ENCODE data around the gene P2RY13.
A peak's percentile ranks its signal among the peaks of the same experiment; 100 is the strongest.

Gene P2RY13

DNA sequence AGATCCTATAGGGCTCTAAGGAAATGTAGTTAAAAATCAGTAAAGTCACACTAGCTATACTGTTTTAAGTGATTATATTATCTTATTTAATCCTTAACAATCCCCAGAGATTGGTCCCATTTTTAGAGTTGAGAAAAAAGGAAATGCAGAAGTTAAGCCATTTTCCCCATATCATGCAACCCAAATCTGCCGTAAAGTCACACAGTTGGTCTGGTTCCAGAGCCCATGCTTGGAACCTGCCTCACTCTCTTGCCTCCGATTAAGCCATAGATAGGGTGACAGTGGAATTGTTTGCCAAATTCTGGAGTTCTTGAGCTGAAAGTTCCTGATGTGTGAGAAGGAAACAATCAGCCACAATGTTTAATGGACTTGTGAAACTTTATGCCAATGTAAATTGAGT is 2.3 kb upstream of the P2RY13 start:
- no peak overlapping the region; the same call in 1 of the 2 replicates for H3K27ac ChIP-seq
- TF ChIP-seq ZFX (IDR thresholded peaks at IDR 0.05) (no peak), CTCF (conservative IDR thresholded peaks at IDR 0.05) (no peak)

DNA sequence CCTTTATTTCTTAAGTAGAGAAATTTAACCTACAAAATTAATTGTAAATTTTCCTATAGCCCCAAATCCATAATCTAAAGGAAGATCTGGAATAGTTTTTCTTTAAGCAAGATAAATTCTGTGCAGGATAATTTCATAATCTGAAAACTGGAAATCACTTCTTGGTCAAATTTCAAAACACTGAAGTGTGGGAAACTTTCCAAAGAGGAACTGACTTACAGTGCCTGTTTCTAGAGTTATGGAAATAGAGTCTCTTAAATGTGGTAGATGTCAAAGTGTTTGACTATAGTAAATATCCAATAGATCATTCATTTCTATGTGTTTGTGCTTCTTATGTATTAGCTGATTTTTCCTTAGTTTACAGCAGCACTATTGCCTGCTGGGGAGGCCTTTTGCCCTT is 1.6 kb upstream of the P2RY13 start:
- H3K27ac ChIP-seq: no peak overlapping the region

DNA sequence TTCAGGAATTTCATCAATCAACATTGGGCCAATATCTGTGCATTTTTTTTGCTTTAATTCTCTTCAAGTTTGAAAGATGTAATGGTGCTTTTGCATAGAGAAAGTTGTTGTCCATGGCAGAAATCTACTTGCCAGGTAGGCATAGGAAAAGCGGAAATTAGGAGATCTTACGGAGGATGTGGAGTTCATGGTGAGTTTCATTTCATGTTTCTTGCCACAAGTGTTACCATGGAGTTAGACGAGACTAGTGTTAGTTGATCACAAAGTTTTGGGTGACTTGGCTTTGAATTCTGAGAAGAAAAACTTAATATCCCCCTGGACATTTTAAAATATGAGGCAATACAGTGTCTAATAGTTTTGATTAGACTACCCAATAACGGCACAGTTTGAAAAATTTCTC is 1.0 kb upstream of the P2RY13 start:
- TF ChIP-seq CTCF (conservative IDR thresholded peaks at IDR 0.05): no peak
- TF ChIP-seq ZFX (IDR thresholded peaks at IDR 0.05): no peak
- H3K27ac ChIP-seq: no peak overlapping the region

More for the DNA sequence above, 1.6 kb upstream of the P2RY13 start:
- TF ChIP-seq ZFX (IDR thresholded peaks at IDR 0.05): no peak
- TF ChIP-seq CTCF (conservative IDR thresholded peaks at IDR 0.05): no peak

- TF ChIP-seq ZFX (IDR thresholded peaks at IDR 0.05): no peak
- TF ChIP-seq CTCF (conservative IDR thresholded peaks at IDR 0.05): no peak
- no peak overlapping the region for H3K27ac ChIP-seq
Measured at GRCh38 chr3:151328298-151328995, 902 bp downstream of the P2RY13 start.

DNA sequence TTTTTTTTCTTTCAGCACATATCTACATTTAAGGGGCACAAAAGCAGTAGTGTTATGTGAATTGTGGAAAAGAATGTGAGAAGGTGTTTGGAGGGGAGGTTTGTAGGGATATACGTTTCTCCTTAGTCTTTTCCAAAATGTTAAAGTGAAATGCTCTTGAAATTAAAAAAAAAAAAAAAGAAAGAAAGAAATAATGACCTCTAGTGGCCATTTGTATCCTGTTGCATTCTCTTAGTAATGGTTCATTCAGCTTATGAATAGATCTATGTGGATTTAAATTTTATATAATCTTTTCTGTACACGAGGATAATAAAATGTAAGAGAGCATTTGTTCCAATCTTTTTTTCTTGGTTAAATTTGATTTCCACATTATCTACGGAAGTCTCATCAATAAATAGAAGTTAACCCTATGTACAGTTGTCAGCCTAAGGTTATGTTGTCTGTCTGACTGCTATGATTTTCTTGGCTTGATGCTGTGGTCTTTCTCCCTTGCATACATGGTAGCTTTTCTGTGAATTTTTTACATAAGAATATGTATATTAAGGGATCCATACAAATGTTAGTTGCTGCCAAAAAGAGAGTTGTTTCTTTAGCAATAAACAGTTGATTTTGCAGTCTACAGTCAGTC is 1.7 kb downstream of the P2RY13 start:
- H3K27ac ChIP-seq: no peak overlapping the region
- TF ChIP-seq CTCF (conservative IDR thresholded peaks at IDR 0.05): peak; percentile 89
- no peak for TF ChIP-seq ZFX (IDR thresholded peaks at IDR 0.05)

DNA sequence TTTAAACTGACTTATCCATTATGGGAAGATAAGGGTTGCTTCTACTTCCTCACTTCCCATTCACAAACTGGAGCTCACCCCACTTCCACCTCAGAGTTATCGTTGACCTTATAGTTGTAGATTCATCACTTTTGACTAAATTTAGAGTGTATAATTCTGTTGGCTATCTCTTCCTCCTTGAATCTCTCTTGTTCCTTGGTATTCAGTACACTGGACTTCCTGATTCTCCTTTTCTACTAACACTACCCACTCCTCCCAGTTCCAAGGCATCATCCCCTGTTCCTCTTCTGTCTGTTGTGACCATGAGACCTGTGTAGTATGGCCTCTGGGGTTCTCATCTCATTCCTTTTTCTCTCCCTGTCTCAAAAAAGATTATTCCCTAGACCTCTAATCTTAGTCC is 6.8 kb downstream of the P2RY13 start:
- no peak overlapping the region for H3K27ac ChIP-seq
- TF ChIP-seq CTCF (conservative IDR thresholded peaks at IDR 0.05) (no peak), ZFX (IDR thresholded peaks at IDR 0.05) (no peak)

- TF ChIP-seq ZFX (IDR thresholded peaks at IDR 0.05) (no peak), CTCF (conservative IDR thresholded peaks at IDR 0.05) (no peak)
Measured at GRCh38 chr3:151321526-151321925, 7.8 kb downstream of the P2RY13 start.

More at GRCh38 chr3:151321526-151321925, 7.8 kb downstream of the P2RY13 start:
- no peak overlapping the region for H3K27ac ChIP-seq
